ENCODE results near the gene LGALSL. TPM values are rescaled to one million over a fixed set of nuclear protein-coding genes. Genes with fewer than 3 reads are reported as not detected.

The LGALSL gene
- total and polyA plus RNA-seq, 2 donors (not counting 1 experiment from before 2014, with no cell fraction given): 0.40 to 1.8 TPM

DNA sequence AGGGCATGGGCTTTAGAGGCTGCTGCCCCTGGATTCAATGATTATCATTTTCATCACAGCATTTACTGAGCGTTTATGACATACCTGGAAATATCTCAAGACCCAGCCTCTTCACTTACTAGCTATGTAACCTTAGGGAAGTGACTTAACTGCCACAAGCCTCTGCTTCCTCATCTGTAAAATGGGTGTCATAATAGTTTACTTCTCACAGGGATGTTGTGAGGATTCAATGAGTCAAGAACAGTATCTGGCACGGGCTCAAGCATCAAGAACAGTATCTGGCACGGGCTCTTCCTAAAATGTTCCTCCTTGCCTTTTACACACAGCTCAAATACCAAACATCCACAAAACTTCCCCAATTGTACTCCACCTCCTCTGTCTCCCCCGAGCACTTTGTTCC, 31.4 kb downstream of the LGALSL start:
- intact Hi-C loops (cut with micrococcal nuclease): no loop called here

GRCh38 chr2:64485961-64486360, 32.0 kb downstream of the LGALSL start:
- Mint-ChIP-seq H3K4me3 (no peak overlapping the region), H3K4me1 (peaks cover 5% of the 10 kb centered on the region), H3K27me3 (peaks cover 17% of the 10 kb centered on the region), H3K27ac (no peak overlapping the region), H3K9me3 (ENCODE audit: insufficient read depth) (no peaks in the 10 kb centered on the region)
- H3K79me2 ChIP-seq (ENCODE audit: control insufficient read depth, insufficient read depth, low read length): no peaks in the 10 kb centered on the region
- DNase-seq (no peak), ATAC-seq (ENCODE audit: low read depth) (no peak)
- no peaks in the 10 kb centered on the region for H4K20me1 ChIP-seq (ENCODE audit: control insufficient read depth, insufficient read depth, low read length, poor library complexity, severe bottlenecking)
- H3K9me3 ChIP-seq (ENCODE audit: control extremely low read depth in 1 of 3, control insufficient read depth in 2 of 3, insufficient read depth in 1 of 3, low read length in 2 of 3): peaks cover 0 to 4% (median 0%) of the 10 kb centered on the region in 3 donors
- intact Hi-C loops (cut with micrococcal nuclease): no loop called here
- H3K27ac ChIP-seq (ENCODE audit: low read length in 2 of 2): no peak overlapping the region
- H2AFZ ChIP-seq (ENCODE audit: insufficient read depth, low read depth, low read length, poor library complexity, severe bottlenecking): no peak overlapping the region
- H3K4me3 ChIP-seq (ENCODE audit: control extremely low read depth in 1 of 5, extremely low read depth in 1 of 5, insufficient read depth in 1 of 5, low read depth in 2 of 5, low read length in 4 of 5): no peak overlapping the region
- TF ChIP-seq, protein P1, sequence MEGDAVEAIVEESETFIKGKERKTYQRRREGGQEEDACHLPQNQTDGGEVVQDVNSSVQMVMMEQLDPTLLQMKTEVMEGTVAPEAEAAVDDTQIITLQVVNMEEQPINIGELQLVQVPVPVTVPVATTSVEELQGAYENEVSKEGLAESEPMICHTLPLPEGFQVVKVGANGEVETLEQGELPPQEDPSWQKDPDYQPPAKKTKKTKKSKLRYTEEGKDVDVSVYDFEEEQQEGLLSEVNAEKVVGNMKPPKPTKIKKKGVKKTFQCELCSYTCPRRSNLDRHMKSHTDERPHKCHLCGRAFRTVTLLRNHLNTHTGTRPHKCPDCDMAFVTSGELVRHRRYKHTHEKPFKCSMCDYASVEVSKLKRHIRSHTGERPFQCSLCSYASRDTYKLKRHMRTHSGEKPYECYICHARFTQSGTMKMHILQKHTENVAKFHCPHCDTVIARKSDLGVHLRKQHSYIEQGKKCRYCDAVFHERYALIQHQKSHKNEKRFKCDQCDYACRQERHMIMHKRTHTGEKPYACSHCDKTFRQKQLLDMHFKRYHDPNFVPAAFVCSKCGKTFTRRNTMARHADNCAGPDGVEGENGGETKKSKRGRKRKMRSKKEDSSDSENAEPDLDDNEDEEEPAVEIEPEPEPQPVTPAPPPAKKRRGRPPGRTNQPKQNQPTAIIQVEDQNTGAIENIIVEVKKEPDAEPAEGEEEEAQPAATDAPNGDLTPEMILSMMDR (IDR thresholded peaks at IDR 0.05): no peak
- TF ChIP-seq EZH2 (IDR thresholded peaks at IDR 0.05; ENCODE audit: borderline replicate concordance, insufficient read depth, low read depth, low read length, poor library complexity, severe bottlenecking): no peak
- POLR2A ChIA-PET: no interaction called here
- 95% methylated on average over 5 of the region's 8 CpGs for WGBS (ENCODE audit: insufficient coverage)
- CTCF ChIA-PET: interaction anchor here (1.4 to 15.6 kb wide), 7 partner anchors 11 to 437 kb away, joined by 3 to 398 read pairs (median 5); no protein-coding TSS in a partner anchor
- no peaks in the 10 kb centered on the region for H3K36me3 ChIP-seq (replicated peaks in 1 of 2; ENCODE audit: control extremely low read depth in 1 of 2, control insufficient read depth in 1 of 2, extremely low read depth in 1 of 2, insufficient read depth in 2 of 2, low read length in 1 of 2)
- peaks cover 0 to 3% (median 1%) of the 10 kb centered on the region in 4 experiments for H3K27me3 ChIP-seq (replicated peaks in 1 of 4; ENCODE audit: control extremely low read depth in 1 of 4, control insufficient read depth in 3 of 4, insufficient read depth in 4 of 4, low read length in 3 of 4)
- no peak overlapping the region for H3K4me2 ChIP-seq (replicated peaks; ENCODE audit: low read depth, low read length, poor library complexity, severe bottlenecking)
- no peak overlapping the region for H3K9ac ChIP-seq (ENCODE audit: low read length)
- H3K4me1 ChIP-seq (ENCODE audit: control insufficient read depth in 2 of 2, insufficient read depth in 2 of 2, low read length in 2 of 2): peaks cover 3 to 4% of the 10 kb centered on the region in 2 donors

More for the DNA sequence above, 31.4 kb downstream of the LGALSL start:
- Histone ChIP-seq H3K27ac (ENCODE audit: low read length in 2 of 2) (no peak overlapping the region), H3K4me1 (ENCODE audit: control insufficient read depth in 2 of 2, insufficient read depth in 2 of 2, low read length in 2 of 2) (peaks cover 3 to 4% of the 10 kb centered on the region in 2 donors), H3K4me3 (ENCODE audit: control extremely low read depth in 1 of 5, extremely low read depth in 1 of 5, insufficient read depth in 1 of 5, low read depth in 2 of 5, low read length in 4 of 5) (no peak overlapping the region), H3K27me3 (replicated peaks in 1 of 4; ENCODE audit: control extremely low read depth in 1 of 4, control insufficient read depth in 3 of 4, insufficient read depth in 4 of 4, low read length in 3 of 4) (peaks cover 0 to 3% (median 1%) of the 10 kb centered on the region in 4 experiments), H3K9me3 (ENCODE audit: control extremely low read depth in 1 of 3, control insufficient read depth in 2 of 3, insufficient read depth in 1 of 3, low read length in 2 of 3) (peaks cover 0 to 4% (median 0%) of the 10 kb centered on the region in 3 donors), H2AFZ (ENCODE audit: insufficient read depth, low read depth, low read length, poor library complexity, severe bottlenecking) (no peak overlapping the region), H4K20me1 (ENCODE audit: control insufficient read depth, insufficient read depth, low read length, poor library complexity, severe bottlenecking) (no peaks in the 10 kb centered on the region), H3K36me3 (replicated peaks in 1 of 2; ENCODE audit: control extremely low read depth in 1 of 2, control insufficient read depth in 1 of 2, extremely low read depth in 1 of 2, insufficient read depth in 2 of 2, low read length in 1 of 2) (no peaks in the 10 kb centered on the region), H3K4me2 (replicated peaks; ENCODE audit: low read depth, low read length, poor library complexity, severe bottlenecking) (no peak overlapping the region), H3K9ac (ENCODE audit: low read length) (no peak overlapping the region), H3K79me2 (ENCODE audit: control insufficient read depth, insufficient read depth, low read length) (no peaks in the 10 kb centered on the region)
- Mint-ChIP-seq H3K4me1 (peaks cover 5% of the 10 kb centered on the region), H3K27ac (no peak overlapping the region), H3K4me3 (no peak overlapping the region), H3K27me3 (peaks cover 17% of the 10 kb centered on the region), H3K9me3 (ENCODE audit: insufficient read depth) (no peaks in the 10 kb centered on the region)
- WGBS (ENCODE audit: insufficient coverage): no CpG with 5 or more reads among the region's 4 CpGs
- no peak for DNase-seq
- ChIA-PET CTCF (interaction anchor here (1.1 to 15.6 kb wide), 8 partner anchors 11 to 436 kb away, joined by 3 to 398 read pairs (median 4); no protein-coding TSS in a partner anchor), POLR2A (no interaction called here)
- TF ChIP-seq, protein P1 (IDR thresholded peaks at IDR 0.05): no peak
- no peak for TF ChIP-seq EZH2 (IDR thresholded peaks at IDR 0.05; ENCODE audit: borderline replicate concordance, insufficient read depth, low read depth, low read length, poor library complexity, severe bottlenecking)
- ATAC-seq (ENCODE audit: low read depth): no peak
